UCSD-AML1 (cell line): ENCODE data around the gene FANCM.

Experiments used
- DNase-seq: peaks from one replicate; lab custom pipeline; 2025; ENCODE audit not compliant: unreplicated experiment; lab: John Stamatoyannopoulos, UW

FANCM gene

DNA sequence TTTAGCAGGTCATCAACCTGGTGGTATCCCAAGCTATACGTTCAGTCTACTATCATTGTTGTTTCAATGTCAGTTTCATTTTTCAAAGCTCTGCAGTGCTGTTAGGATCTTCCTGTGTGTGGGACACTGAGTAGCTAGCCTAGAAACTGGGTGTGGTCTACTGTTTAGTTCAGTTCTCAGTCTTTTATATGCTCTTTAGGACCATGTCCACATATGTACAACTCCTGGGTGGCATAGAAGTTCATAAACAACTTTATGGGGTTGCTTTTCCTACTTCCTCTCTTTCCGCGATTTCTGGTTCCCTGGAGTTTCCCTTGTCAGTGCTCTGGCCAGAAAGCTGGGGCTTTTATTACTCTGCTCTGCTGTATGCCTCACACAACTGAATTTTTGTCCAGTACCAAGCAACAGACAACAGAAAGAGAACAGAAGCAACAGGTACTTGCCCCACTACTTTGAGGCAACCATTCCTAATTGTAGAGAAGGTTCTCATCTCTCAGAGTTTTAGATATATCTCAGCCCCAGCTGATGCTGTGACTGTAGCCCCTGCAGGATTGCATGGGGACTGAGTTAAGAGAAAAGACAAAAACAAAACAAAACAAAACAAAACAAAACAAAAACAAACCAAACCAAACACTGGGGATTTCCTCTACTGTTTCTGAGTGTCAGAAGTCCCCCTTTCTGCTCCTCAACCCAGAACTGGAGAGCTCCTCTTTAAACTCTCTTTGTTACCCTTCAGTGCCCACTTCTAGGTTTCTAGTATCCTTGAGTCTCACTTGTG is 86.9 kb downstream of the FANCM start:
- no peak for DNase-seq

DNA sequence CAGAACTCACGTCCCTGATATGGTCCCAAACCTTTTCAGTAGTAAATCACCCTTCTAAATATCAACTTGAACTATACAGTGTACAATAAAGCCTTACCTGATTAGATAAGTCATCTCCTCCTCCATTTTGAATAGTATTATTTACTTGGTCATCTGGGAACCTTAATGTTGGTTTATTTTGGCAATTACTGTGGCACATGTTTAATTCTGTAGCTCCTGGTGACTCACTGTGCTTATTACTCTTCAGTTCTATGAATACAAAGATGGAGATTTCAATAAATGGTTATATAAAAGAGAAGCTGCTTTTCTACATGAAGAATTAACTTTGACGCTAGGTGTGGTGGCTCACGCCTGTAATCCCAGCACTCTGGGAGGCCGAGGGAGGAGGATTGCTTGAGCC is 91.8 kb downstream of the FANCM start:
- DNase-seq, result no peak

DNA sequence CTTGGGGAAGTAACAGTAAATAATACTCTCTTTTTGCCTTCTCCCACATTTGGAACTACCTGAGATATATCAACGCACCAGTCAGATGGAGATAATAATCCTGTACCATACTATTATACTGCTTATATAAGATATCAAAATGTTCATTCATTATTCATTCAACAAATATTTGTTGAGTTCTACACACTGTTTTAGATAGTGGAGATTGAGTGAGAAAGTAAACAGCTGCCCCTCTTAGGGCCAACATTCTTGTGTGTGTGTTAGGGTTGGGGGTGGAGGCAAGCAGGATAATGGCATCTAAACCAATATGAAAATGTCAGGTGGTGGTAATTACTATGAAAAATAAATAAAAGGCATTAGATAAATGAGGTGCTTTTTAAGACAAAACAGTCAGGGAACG is 103.3 kb downstream of the FANCM start:
- no peak for DNase-seq

DNA sequence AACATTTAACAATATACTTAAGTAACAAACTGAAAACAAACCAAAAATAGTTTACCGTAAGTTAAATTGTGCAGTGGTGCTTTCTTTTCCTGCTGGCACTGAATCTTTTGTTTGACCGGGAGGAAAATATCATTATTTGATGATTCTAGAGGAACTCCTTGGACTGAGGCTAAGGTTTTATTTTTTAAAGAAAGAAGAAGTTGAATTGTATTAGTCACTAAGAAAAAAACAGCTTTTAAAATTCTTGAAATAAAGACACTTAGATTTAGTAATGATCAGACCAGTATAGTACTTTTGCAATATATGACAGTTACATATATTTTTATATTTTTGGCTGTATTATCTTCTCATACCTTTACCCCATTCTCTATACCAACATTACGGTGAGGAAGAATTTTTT is 107.0 kb downstream of the FANCM start:
- no peak for DNase-seq

DNA sequence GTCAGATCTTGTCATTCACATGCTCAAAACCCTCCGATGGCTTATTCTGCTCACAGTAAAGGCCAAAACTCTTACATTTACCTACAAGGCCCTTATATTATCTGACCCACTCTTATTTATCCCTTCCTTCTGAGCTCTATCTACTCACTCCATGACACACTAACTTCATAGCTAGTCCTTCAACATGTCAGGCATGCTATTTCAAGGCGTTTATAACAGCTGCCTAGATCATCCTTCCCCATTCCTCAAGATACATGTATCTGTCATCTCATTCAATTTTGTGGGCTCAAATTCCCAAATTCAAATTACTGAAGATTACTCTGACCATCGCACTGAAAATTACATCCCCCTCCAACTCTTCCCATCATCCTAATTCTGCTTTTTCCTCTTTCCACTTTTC is 110.4 kb downstream of the FANCM start:
- no peak for DNase-seq

DNA sequence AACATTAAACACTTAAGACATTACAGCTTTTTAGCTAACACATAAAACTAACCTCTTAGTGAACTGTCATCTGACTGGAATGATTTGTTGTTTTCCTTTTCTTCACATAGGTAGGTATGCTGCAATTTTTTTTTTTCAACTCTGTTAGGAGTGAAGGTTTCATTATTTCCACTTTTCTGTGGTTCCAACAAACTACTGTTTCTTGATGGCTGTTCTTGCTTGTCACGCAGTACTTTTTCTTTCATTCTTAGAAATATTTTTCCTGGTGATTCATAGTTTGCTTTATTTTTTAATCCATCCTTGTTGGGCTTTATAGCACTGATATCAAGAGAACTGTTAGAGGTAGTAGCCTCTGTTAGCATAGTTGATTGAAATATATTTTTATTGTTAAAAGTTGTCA is 111.0 kb downstream of the FANCM start:
- no peak for DNase-seq

DNA sequence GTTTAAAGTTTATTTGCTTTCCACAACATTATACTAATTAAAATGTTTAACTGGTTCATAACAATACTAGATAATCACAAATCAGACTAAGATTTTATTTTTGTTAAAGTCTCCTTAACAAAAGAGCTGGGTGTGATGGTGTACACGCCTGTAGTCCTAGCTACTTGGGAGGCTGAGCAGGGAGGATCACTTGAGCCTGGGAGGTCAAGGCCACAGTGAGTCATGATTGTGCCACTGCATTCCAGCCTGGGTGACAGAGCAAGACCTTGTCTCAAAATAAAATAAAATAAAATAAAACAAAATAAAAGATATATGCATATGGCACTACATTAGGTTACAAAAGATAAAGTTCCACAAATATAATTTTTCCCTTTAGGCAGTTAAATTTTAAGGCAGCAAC is 111.7 kb downstream of the FANCM start:
- no peak for DNase-seq

DNA sequence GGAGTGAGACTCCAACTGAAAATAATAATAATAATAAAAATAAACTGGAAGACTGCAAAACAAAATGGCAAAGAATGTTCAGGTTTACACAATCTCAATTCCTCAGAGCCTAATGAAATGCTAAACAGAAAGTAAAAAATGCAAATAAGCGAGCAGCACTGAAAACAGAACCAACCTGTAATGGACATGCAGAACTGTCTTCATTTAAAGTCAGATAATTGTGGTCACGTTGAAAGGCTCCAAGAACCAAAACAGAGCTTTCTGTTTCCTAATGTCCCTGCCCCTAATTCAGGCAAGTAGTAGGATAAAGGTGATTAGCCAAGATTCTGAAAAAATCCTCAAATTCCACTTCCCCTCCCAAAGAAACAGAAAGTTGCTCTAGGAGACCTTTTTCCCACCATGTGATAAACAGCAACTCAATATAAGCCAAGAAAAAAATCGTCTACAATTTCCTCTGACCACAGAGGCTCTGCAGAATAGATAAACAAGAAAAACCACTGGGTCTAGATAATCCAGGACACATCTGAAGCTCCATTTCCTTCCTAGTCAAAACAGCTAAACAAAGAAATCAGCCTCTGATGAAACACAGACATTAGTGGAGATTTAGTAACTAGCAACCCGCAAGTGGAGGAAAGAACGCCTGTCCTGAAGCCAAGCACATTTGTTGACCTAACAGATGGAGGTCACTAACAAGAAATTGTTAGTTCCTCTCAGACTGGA is 114.3 kb downstream of the FANCM start:
- peak; percentile 8 for DNase-seq
